ENCODE data around the gene CACNG6. TPM values are rescaled to one million over a fixed set of nuclear protein-coding genes. Genes with fewer than 3 reads are reported as not detected.

Gene CACNG6
- polyA plus RNA-seq, 1 donor (not counting 4 experiments of a cell fraction or from before 2014, with no cell fraction given): not detected

- no peaks in the 10 kb centered on the region for H3K4me1 ChIP-seq (ENCODE audit: control insufficient read depth, extremely low read depth, insufficient read depth, low read length)
- no peak for DNase-seq (ENCODE audit: low read depth, low spot score)
- TF ChIP-seq EZH2 (IDR thresholded peaks at IDR 0.05; ENCODE audit: low read length) (no peak), CTCF (optimal IDR thresholded peaks at IDR 0.05 in 1 of 3, IDR thresholded peaks at IDR 0.05 in 1 of 3, conservative IDR thresholded peaks at IDR 0.05 in 1 of 3; ENCODE audit: extremely low read depth in 1 of 3, insufficient read depth in 2 of 3, low read length in 3 of 3) (no peak)
- H3K9me1 ChIP-seq (ENCODE audit: control insufficient read depth, extremely low read depth, insufficient read depth, low read length): no peaks in the 10 kb centered on the region
- H3K9me3 ChIP-seq (ENCODE audit: control insufficient read depth, low read depth, low read length): no peaks in the 10 kb centered on the region
- no peak overlapping the region for H3K4me3 ChIP-seq (ENCODE audit: control insufficient read depth in 2 of 3, extremely low read depth in 1 of 3, insufficient read depth in 2 of 3, low read depth in 1 of 3, low read length in 3 of 3)
- H3K27ac ChIP-seq (ENCODE audit: control insufficient read depth, insufficient read depth, low read length): no peak overlapping the region
- dilution Hi-C loops (cut with MboI; ENCODE audit: extremely low pct_ligation_motif_present, low sequenced_read_pairs): no loop called here
- no peak overlapping the region for H2AFZ ChIP-seq (ENCODE audit: control insufficient read depth, low read length)
- H3K79me2 ChIP-seq (ENCODE audit: control insufficient read depth, insufficient read depth, low read length): no peaks in the 10 kb centered on the region
- no peak for FAIRE-seq
- H3K36me3 ChIP-seq (ENCODE audit: control insufficient read depth in 2 of 2, extremely low read depth in 1 of 2, insufficient read depth in 2 of 2, low read length in 2 of 2): no peaks in the 10 kb centered on the region
- H3K4me2 ChIP-seq (ENCODE audit: control insufficient read depth, extremely low read depth, insufficient read depth, low read depth, low read length): no peak overlapping the region
- H3K9ac ChIP-seq (ENCODE audit: control insufficient read depth, extremely low read depth, insufficient read depth, low read length): no peak overlapping the region
- H3K27me3 ChIP-seq (ENCODE audit: control insufficient read depth, extremely low read depth, insufficient read depth, low read length): peaks cover 61% of the 10 kb centered on the region
- H4K20me1 ChIP-seq (ENCODE audit: control insufficient read depth, extremely low read depth, insufficient read depth, low read length): no peaks in the 10 kb centered on the region
Observed at GRCh38 chr19:53960886-53961285, 30.6 kb upstream of the CACNG6 start.

DNA sequence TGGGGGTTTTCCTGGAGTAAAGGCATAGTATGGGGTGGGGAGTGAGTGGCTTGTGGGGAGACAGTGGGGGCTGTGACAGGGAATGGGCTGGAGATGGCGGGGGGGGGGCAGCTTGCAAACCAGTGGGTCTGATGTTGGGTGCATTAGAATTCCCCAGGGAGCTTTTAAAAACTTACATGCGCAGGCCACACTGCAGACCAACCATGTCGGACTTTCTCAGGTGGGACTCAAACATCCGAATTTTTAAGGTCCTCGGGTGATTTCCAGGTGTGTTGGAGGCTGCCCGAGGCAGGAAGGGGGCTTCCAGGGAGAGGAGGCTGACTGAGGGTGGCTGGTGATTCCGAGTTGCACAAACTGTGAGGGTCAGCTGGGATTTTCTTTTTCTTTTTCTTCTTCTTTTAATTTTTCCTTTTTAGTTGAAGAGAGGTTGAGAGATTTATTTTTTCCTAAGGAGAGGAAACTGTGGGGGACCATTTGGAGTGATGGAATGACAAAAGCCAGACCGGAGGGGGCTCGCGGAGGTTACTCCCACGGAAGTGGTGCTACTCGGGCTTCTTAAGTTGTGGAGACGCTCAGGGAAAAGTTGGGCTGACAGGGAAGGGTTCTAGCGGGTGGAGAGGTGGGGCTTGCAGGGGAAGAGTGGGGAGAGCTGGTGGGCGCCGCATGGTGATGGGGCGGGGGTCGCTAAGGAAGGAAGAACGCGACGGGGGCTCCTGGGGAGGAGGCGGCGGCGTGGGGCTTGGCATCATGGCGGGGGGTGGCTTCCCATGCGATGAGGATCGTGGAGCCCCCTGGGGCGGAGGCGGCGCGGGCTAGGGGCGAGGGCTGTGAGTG, 29.7 kb upstream of the CACNG6 start:
- Histone ChIP-seq H3K27ac (ENCODE audit: control insufficient read depth, insufficient read depth, low read length) (no peak overlapping the region), H3K9me1 (ENCODE audit: control insufficient read depth, extremely low read depth, insufficient read depth, low read length) (no peaks in the 10 kb centered on the region), H3K4me3 (ENCODE audit: control insufficient read depth in 2 of 3, extremely low read depth in 1 of 3, insufficient read depth in 2 of 3, low read depth in 1 of 3, low read length in 3 of 3) (no peak overlapping the region), H3K4me1 (ENCODE audit: control insufficient read depth, extremely low read depth, insufficient read depth, low read length) (no peaks in the 10 kb centered on the region), H3K9me3 (ENCODE audit: control insufficient read depth, low read depth, low read length) (no peaks in the 10 kb centered on the region), H3K79me2 (ENCODE audit: control insufficient read depth, insufficient read depth, low read length) (no peaks in the 10 kb centered on the region), H2AFZ (ENCODE audit: control insufficient read depth, low read length) (no peak overlapping the region), H3K4me2 (ENCODE audit: control insufficient read depth, extremely low read depth, insufficient read depth, low read depth, low read length) (no peak overlapping the region), H3K9ac (ENCODE audit: control insufficient read depth, extremely low read depth, insufficient read depth, low read length) (no peak overlapping the region), H3K27me3 (ENCODE audit: control insufficient read depth, extremely low read depth, insufficient read depth, low read length) (peaks cover 61% of the 10 kb centered on the region), H3K36me3 (ENCODE audit: control insufficient read depth in 2 of 2, extremely low read depth in 1 of 2, insufficient read depth in 2 of 2, low read length in 2 of 2) (no peaks in the 10 kb centered on the region), H4K20me1 (ENCODE audit: control insufficient read depth, extremely low read depth, insufficient read depth, low read length) (no peaks in the 10 kb centered on the region)
- DNase-seq (ENCODE audit: low read depth, low spot score): no peak
- dilution Hi-C loops (cut with MboI; ENCODE audit: extremely low pct_ligation_motif_present, low sequenced_read_pairs): no loop called here
- no peak for FAIRE-seq
- TF ChIP-seq EZH2 (IDR thresholded peaks at IDR 0.05; ENCODE audit: low read length) (peak; percentile 41), CTCF (optimal IDR thresholded peaks at IDR 0.05 in 1 of 3, IDR thresholded peaks at IDR 0.05 in 1 of 3, conservative IDR thresholded peaks at IDR 0.05 in 1 of 3; ENCODE audit: extremely low read depth in 1 of 3, insufficient read depth in 2 of 3, low read length in 3 of 3) (no peak)
